ENCODE measurements around the gene GYG2.
"Not testable (repeated sequence)": the region's sequence is repeated elsewhere in the genome, so short reads cannot be mapped to it uniquely, and the experiment has no call there.

The GYG2 gene

GRCh38 chrX:2878563-2878962 is 49.8 kb downstream of the GYG2 start:
- DNase-seq = no peak
- H3K27me3 Mint-ChIP-seq (ENCODE audit: low read depth, poor library complexity) = peaks cover 4% of the 10 kb centered on the region
- H3K4me1 Mint-ChIP-seq = no peaks in the 10 kb centered on the region
- peaks cover 26% of the 10 kb centered on the region for H3K9me3 Mint-ChIP-seq
- no peak overlapping the region for H3K27ac Mint-ChIP-seq
- no peak for TF ChIP-seq CTCF (IDR thresholded peaks at IDR 0.05)
- no peak overlapping the region for H3K4me3 Mint-ChIP-seq
- H3K36me3 Mint-ChIP-seq (ENCODE audit: low read depth) = peaks cover 87% of the 10 kb centered on the region

- Mint-ChIP-seq H3K27ac (no peak overlapping the region), H3K4me1 (no peaks in the 10 kb centered on the region), H3K4me3 (no peak overlapping the region), H3K9me3 (peaks cover 15% of the 10 kb centered on the region), H3K27me3 (ENCODE audit: low read depth, poor library complexity) (peaks cover 4% of the 10 kb centered on the region), H3K36me3 (ENCODE audit: low read depth) (peaks cover 87% of the 10 kb centered on the region)
- no peak for TF ChIP-seq CTCF (IDR thresholded peaks at IDR 0.05)
- DNase-seq = no peak
Measured at GRCh38 chrX:2879670-2880069, 50.9 kb downstream of the GYG2 start.

- TF ChIP-seq CTCF (IDR thresholded peaks at IDR 0.05) = no peak
- Mint-ChIP-seq H3K9me3 (no peaks in the 10 kb centered on the region), H3K4me3 (no peak overlapping the region), H3K27ac (no peak overlapping the region), H3K36me3 (ENCODE audit: low read depth) (peaks cover 63% of the 10 kb centered on the region), H3K27me3 (ENCODE audit: low read depth, poor library complexity) (no peaks in the 10 kb centered on the region), H3K4me1 (peaks cover 7% of the 10 kb centered on the region)
- no peak for DNase-seq
Measured at GRCh38 chrX:2883770-2884169, 55.0 kb downstream of the GYG2 start.

- no peak for TF ChIP-seq CTCF (IDR thresholded peaks at IDR 0.05)
- Mint-ChIP-seq H3K4me3 (no peak overlapping the region), H3K4me1 (peaks cover 36% of the 10 kb centered on the region), H3K27ac (no peak overlapping the region), H3K27me3 (ENCODE audit: low read depth, poor library complexity) (no peaks in the 10 kb centered on the region), H3K9me3 (no peaks in the 10 kb centered on the region), H3K36me3 (ENCODE audit: low read depth) (peaks cover 38% of the 10 kb centered on the region)
- DNase-seq = no peak
Measured at GRCh38 chrX:2888309-2888708, 59.6 kb downstream of the GYG2 start.

- Mint-ChIP-seq H3K4me3 (no peak overlapping the region), H3K27ac (no peak overlapping the region), H3K4me1 (peaks cover 36% of the 10 kb centered on the region), H3K36me3 (ENCODE audit: low read depth) (peaks cover 36% of the 10 kb centered on the region), H3K9me3 (no peaks in the 10 kb centered on the region), H3K27me3 (ENCODE audit: low read depth, poor library complexity) (no peaks in the 10 kb centered on the region)
- DNase-seq = no peak
- no peak for TF ChIP-seq CTCF (IDR thresholded peaks at IDR 0.05)
Measured at GRCh38 chrX:2889045-2889605, 60.4 kb downstream of the GYG2 start.

- H3K4me3 Mint-ChIP-seq = peak overlapping the region; percentile 5
- DNase-seq = peak; percentile 51
Measured at GRCh38 chrX:2889706-2890490, 61.2 kb downstream of the GYG2 start.

More at GRCh38 chrX:2889706-2890490, 61.2 kb downstream of the GYG2 start:
- not testable (repeated sequence) for H3K27me3 Mint-ChIP-seq (ENCODE audit: low read depth, poor library complexity); H3K9me3 Mint-ChIP-seq
- Mint-ChIP-seq H3K27ac (peak overlapping the region; percentile 30), H3K4me1 (peaks cover 43% of the 10 kb centered on the region), H3K36me3 (ENCODE audit: low read depth) (peaks cover 30% of the 10 kb centered on the region)
- TF ChIP-seq CTCF (IDR thresholded peaks at IDR 0.05) = peak; percentile 57

All from nephron progenitor cell (in vitro differentiated cells).